Subcutaneous abdominal adipose tissue (tissue), 5 donors: ENCODE results near the gene TPPP.
A peak's percentile ranks its signal among the peaks of the same experiment; 100 is the strongest.
"Not testable (repeated sequence)": the region's sequence is repeated elsewhere in the genome, so short reads cannot be mapped to it uniquely, and the experiment has no call there.

ENCODE experiments used
- H3K27ac ChIP-seq: one replicate; pipeline ENCODE4 v1.7.0; 2013; ENCODE audit warnings: low read depth, mild to moderate bottlenecking, inconsistent platforms, low read length, moderate library complexity
- H3K27me3 ChIP-seq, 5 donors: one replicate each; pipeline ENCODE4 v1.7.0; 2013; ENCODE audit warnings: low read length in 5 of 5, inconsistent platforms in 1 of 5; ENCODE audit not compliant: control insufficient read depth in 5 of 5, insufficient read depth in 4 of 5
- H3K36me3 ChIP-seq, 5 donors: one replicate each; pipeline ENCODE4 v1.7.0; 2013; ENCODE audit warnings: low read length in 5 of 5; ENCODE audit not compliant: control insufficient read depth in 5 of 5, insufficient read depth in 5 of 5
- H3K4me1 ChIP-seq, 5 donors: one replicate each; pipeline ENCODE4 v1.7.0; 2013; ENCODE audit warnings: low read length in 5 of 5, mild to moderate bottlenecking in 3 of 5, moderate library complexity in 1 of 5; ENCODE audit not compliant: control insufficient read depth in 5 of 5, insufficient read depth in 5 of 5
- H3K4me3 ChIP-seq, 5 donors: one replicate each; pipeline ENCODE4 v1.7.0; 2013; ENCODE audit warnings: low read length in 5 of 5, low read depth in 1 of 5
- H3K9ac ChIP-seq, 5 donors: one replicate each; pipeline ENCODE4 v1.7.0; 2013; ENCODE audit warnings: low read length in 5 of 5, mild to moderate bottlenecking in 4 of 5, moderate library complexity in 3 of 5
- H3K9me3 ChIP-seq, 5 donors: one replicate each; pipeline ENCODE4 v1.7.0; 2013; ENCODE audit warnings: low read length in 5 of 5; ENCODE audit not compliant: control insufficient read depth in 5 of 5
- donor health status: healthy.
- donor health status: healthy.
- donor health status: healthy.
- donor health status: healthy.
- donor health status: healthy.

TPPP gene

GRCh38 chr5:638501-639252 lies 54.5 kb downstream of the TPPP start:
- Histone ChIP-seq H3K4me1 (no peaks in the 10 kb centered on the region), H3K4me3 (no peak overlapping the region), H3K9ac (no peak overlapping the region), H3K9me3 (peaks cover 0 to 7% (median 4%) of the 10 kb centered on the region in 5 donors), H3K27me3 (no peaks in the 10 kb centered on the region), H3K36me3 (peaks cover 0 to 75% (median 54%) of the 10 kb centered on the region in 5 donors), H3K27ac (no peak overlapping the region)

- Histone ChIP-seq H3K27ac (no peak overlapping the region), H3K36me3 (peaks cover 0 to 71% (median 54%) of the 10 kb centered on the region in 5 donors), H3K4me1 (no peaks in the 10 kb centered on the region), H3K9me3 (peaks cover 0 to 7% (median 4%) of the 10 kb centered on the region in 5 donors), H3K9ac (no peak overlapping the region), H3K27me3 (no peaks in the 10 kb centered on the region), H3K4me3 (no peak overlapping the region)
These were observed 55.3 kb downstream of the TPPP start for GRCh38 chr5:637581-638450.

GRCh38 chr5:636951-637350 lies 56.2 kb downstream of the TPPP start:
- Histone ChIP-seq H3K4me1 (no peaks in the 10 kb centered on the region), H3K36me3 (peaks cover 0 to 65% (median 54%) of the 10 kb centered on the region in 5 donors), H3K27me3 (no peaks in the 10 kb centered on the region), H3K27ac (no peak overlapping the region), H3K9ac (no peak overlapping the region), H3K9me3 (peaks cover 0 to 7% (median 4%) of the 10 kb centered on the region in 5 donors), H3K4me3 (no peak overlapping the region)

- Histone ChIP-seq H3K9ac (no peak overlapping the region), H3K4me1 (no peaks in the 10 kb centered on the region), H3K4me3 (no peak overlapping the region), H3K9me3 (peaks cover 0 to 7% (median 4%) of the 10 kb centered on the region in 5 donors), H3K36me3 (peaks cover 0 to 53% (median 45%) of the 10 kb centered on the region in 5 donors), H3K27me3 (no peaks in the 10 kb centered on the region), H3K27ac (no peak overlapping the region)
These were observed 57.7 kb downstream of the TPPP start for GRCh38 chr5:635306-636055.

- no peaks in the 10 kb centered on the region for H3K4me1 ChIP-seq
These were observed 59.0 kb downstream of the TPPP start for GRCh38 chr5:634191-634590.

GRCh38 chr5:633501-633955 lies 59.6 kb downstream of the TPPP start:
- Histone ChIP-seq H3K4me3 (no peak overlapping the region), H3K9ac (no peak overlapping the region), H3K9me3 (peaks cover 0 to 7% (median 4%) of the 10 kb centered on the region in 5 donors), H3K27ac (no peak overlapping the region), H3K4me1 (no peaks in the 10 kb centered on the region), H3K27me3 (no peaks in the 10 kb centered on the region), H3K36me3 (peaks cover 0 to 36% (median 29%) of the 10 kb centered on the region in 5 donors)

More at GRCh38 chr5:634191-634590, 59.0 kb downstream of the TPPP start:
- H3K4me3 ChIP-seq = no peak overlapping the region
- no peak overlapping the region for H3K9ac ChIP-seq
- peaks cover 0 to 7% (median 4%) of the 10 kb centered on the region in 5 donors for H3K9me3 ChIP-seq
- H3K27me3 ChIP-seq = no peaks in the 10 kb centered on the region
- no peak overlapping the region for H3K27ac ChIP-seq
- peaks cover 0 to 43% (median 35%) of the 10 kb centered on the region in 5 donors for H3K36me3 ChIP-seq

- H3K27me3 ChIP-seq, H3K4me1 ChIP-seq, H3K9me3 ChIP-seq, H3K27ac ChIP-seq, H3K4me3 ChIP-seq, H3K9ac ChIP-seq: not testable (repeated sequence)
- H3K36me3 ChIP-seq = peaks cover 0 to 22% (median 12%) of the 10 kb centered on the region in 5 donors
These were observed 64.6 kb downstream of the TPPP start for GRCh38 chr5:628351-629205.

- no peaks in the 10 kb centered on the region for H3K9me3 ChIP-seq
- peaks cover 0 to 9% (median 0%) of the 10 kb centered on the region in 5 donors for H3K4me1 ChIP-seq
- no peak overlapping the region for H3K4me3 ChIP-seq
- H3K9ac ChIP-seq = no peak overlapping the region
- H3K27me3 ChIP-seq = no peaks in the 10 kb centered on the region
- no peak overlapping the region for H3K27ac ChIP-seq
- H3K36me3 ChIP-seq = peaks cover 0 to 26% (median 12%) of the 10 kb centered on the region in 5 donors
These were observed 65.3 kb downstream of the TPPP start for GRCh38 chr5:627840-628239.

- H3K27ac ChIP-seq = no peak overlapping the region
- H3K4me1 ChIP-seq = peaks cover 0 to 9% (median 0%) of the 10 kb centered on the region in 5 donors
- H3K9me3 ChIP-seq = no peaks in the 10 kb centered on the region
- H3K4me3 ChIP-seq = no peak overlapping the region
- peak overlapping the region in 1 of 5 donors; percentile 35 for H3K9ac ChIP-seq
- H3K27me3 ChIP-seq = no peaks in the 10 kb centered on the region
- peaks cover 0 to 29% (median 12%) of the 10 kb centered on the region in 5 donors for H3K36me3 ChIP-seq
These were observed 66.3 kb downstream of the TPPP start for GRCh38 chr5:626850-627249.
